Measurements from ENCODE around the gene MRPL42. TPM values are rescaled to one million over a fixed set of nuclear protein-coding genes. Genes with fewer than 3 reads are reported as not detected.

Gene MRPL42
- total RNA-seq, 1 donor from 2014 or later, result 21.4 TPM

- H3K4me1 ChIP-seq, result peaks cover 6% of the 10 kb centered on the region
- H3K4me3 ChIP-seq, result no peak overlapping the region
- TF ChIP-seq POLR2A (IDR thresholded peaks at IDR 0.05), result no peak
- no peak for TF ChIP-seq CTCF (IDR thresholded peaks at IDR 0.05)
- no peak for TF ChIP-seq POLR2AphosphoS5 (IDR thresholded peaks at IDR 0.05; ENCODE audit: insufficient read depth in 1 of 2, low read depth in 1 of 2)
- intact Hi-C loops (cut with DNase I), result no loop called here
- no peaks in the 10 kb centered on the region for H3K27me3 ChIP-seq
- peak in 1 of 2 donors; percentile 22 for DNase-seq (ENCODE audit: extremely low spot score in 2 of 2)
- no peaks in the 10 kb centered on the region for H3K9me3 ChIP-seq
- H3K27ac ChIP-seq, result no peak overlapping the region
- no peaks in the 10 kb centered on the region for H3K36me3 ChIP-seq
Measured at GRCh38 chr12:93524386-93525133, 57.2 kb downstream of the MRPL42 start.

DNA sequence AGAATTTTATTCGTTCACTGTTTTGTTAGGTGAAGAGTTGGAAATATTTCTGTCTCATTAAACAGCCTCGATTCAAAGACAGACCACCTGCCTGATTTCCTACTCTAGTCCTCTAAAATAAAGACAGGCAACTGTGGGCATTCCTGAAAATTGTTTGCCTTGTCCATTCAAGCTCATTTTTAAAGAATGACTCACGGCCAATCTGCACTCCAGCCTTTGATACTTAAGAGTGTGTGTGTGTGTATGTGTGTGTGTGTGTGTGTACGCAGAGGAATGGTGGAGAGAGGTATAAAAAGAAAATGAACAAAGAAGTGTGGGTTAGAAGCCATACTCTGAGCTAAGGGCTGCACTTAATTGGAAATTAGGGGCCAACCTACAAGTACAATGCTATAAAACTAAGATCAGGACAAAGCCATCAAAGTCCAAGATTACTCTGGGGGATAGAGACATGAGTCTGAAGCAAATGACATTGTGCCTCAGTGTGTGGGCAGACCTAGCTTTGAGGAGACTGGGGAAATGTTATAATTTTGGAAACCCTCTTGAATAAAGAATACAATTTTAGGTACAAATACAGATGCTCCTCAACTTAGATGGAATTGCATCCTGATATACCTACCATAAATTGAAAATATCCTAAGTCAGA, 59.6 kb downstream of the MRPL42 start:
- H3K4me1 ChIP-seq, result peaks cover under 1% of the 10 kb centered on the region
- intact Hi-C loops (cut with DNase I), result no loop called here
- H3K27me3 ChIP-seq, result no peaks in the 10 kb centered on the region
- no peaks in the 10 kb centered on the region for H3K9me3 ChIP-seq
- TF ChIP-seq CTCF (IDR thresholded peaks at IDR 0.05), result no peak
- TF ChIP-seq POLR2A (IDR thresholded peaks at IDR 0.05), result no peak
- no peak for TF ChIP-seq POLR2AphosphoS5 (IDR thresholded peaks at IDR 0.05; ENCODE audit: insufficient read depth in 1 of 2, low read depth in 1 of 2)
- H3K4me3 ChIP-seq, result no peak overlapping the region
- no peak overlapping the region for H3K27ac ChIP-seq
- DNase-seq (ENCODE audit: extremely low spot score in 2 of 2), result no peak
- H3K36me3 ChIP-seq, result no peaks in the 10 kb centered on the region

GRCh38 chr12:93530358-93530757, 63.0 kb downstream of the MRPL42 start:
- H3K4me1 ChIP-seq, result no peaks in the 10 kb centered on the region
- no peaks in the 10 kb centered on the region for H3K9me3 ChIP-seq
- no peak overlapping the region for H3K4me3 ChIP-seq
- no peak for TF ChIP-seq POLR2AphosphoS5 (IDR thresholded peaks at IDR 0.05; ENCODE audit: insufficient read depth in 1 of 2, low read depth in 1 of 2)
- TF ChIP-seq CTCF (IDR thresholded peaks at IDR 0.05), result no peak
- TF ChIP-seq POLR2A (IDR thresholded peaks at IDR 0.05), result no peak
- H3K27ac ChIP-seq, result no peak overlapping the region
- intact Hi-C loops (cut with DNase I), result no loop called here
- H3K27me3 ChIP-seq, result no peaks in the 10 kb centered on the region
- H3K36me3 ChIP-seq, result no peaks in the 10 kb centered on the region
- no peak for DNase-seq (ENCODE audit: extremely low spot score in 2 of 2)

GRCh38 chr12:93533310-93533709, 66.0 kb downstream of the MRPL42 start:
- TF ChIP-seq POLR2AphosphoS5 (IDR thresholded peaks at IDR 0.05; ENCODE audit: insufficient read depth in 1 of 2, low read depth in 1 of 2) (no peak), POLR2A (IDR thresholded peaks at IDR 0.05) (no peak), CTCF (IDR thresholded peaks at IDR 0.05) (no peak)
- DNase-seq (ENCODE audit: extremely low spot score in 2 of 2), result no peak
- intact Hi-C loops (cut with DNase I), result no loop called here

More at GRCh38 chr12:93533310-93533709, 66.0 kb downstream of the MRPL42 start:
- peaks cover 13% of the 10 kb centered on the region for H3K4me1 ChIP-seq
- H3K9me3 ChIP-seq, result no peaks in the 10 kb centered on the region
- no peak overlapping the region for H3K4me3 ChIP-seq
- no peaks in the 10 kb centered on the region for H3K36me3 ChIP-seq
- H3K27ac ChIP-seq, result no peak overlapping the region
- no peaks in the 10 kb centered on the region for H3K27me3 ChIP-seq

All from vagina (tissue), 2 donors.